Midbrain (tissue), 1 donor: ENCODE results near the gene CAMK1D.
"Not testable (repeated sequence)": the region's sequence is repeated elsewhere in the genome, so short reads cannot be mapped to it uniquely, and the experiment has no call there.

ENCODE experiments used
- DNase-seq: peaks from one replicate; lab custom pipeline; 2025; lab: John Stamatoyannopoulos, UW

CAMK1D gene

GRCh38 chr10:12699781-12700556 lies 350.6 kb downstream of the CAMK1D start:
- no peak for DNase-seq

- no peak for DNase-seq
These were observed 351.2 kb downstream of the CAMK1D start for GRCh38 chr10:12700557-12700874.

- no peak for DNase-seq
These were observed 352.3 kb downstream of the CAMK1D start for GRCh38 chr10:12701696-12702095.

GRCh38 chr10:12702215-12702770 lies 352.9 kb downstream of the CAMK1D start:
- no peak for DNase-seq

- DNase-seq, result no peak
These were observed 353.8 kb downstream of the CAMK1D start for GRCh38 chr10:12703126-12703525.

GRCh38 chr10:12703813-12704212 lies 354.5 kb downstream of the CAMK1D start:
- DNase-seq, result no peak

GRCh38 chr10:12704488-12704887 lies 355.1 kb downstream of the CAMK1D start:
- no peak for DNase-seq

- DNase-seq, result no peak
These were observed 356.6 kb downstream of the CAMK1D start for GRCh38 chr10:12705943-12706342.

- DNase-seq, result no peak
These were observed 358.3 kb downstream of the CAMK1D start for GRCh38 chr10:12707461-12708185.

GRCh38 chr10:12709000-12709401 lies 359.7 kb downstream of the CAMK1D start:
- DNase-seq, result no peak

- DNase-seq, result no peak
These were observed 360.2 kb downstream of the CAMK1D start for GRCh38 chr10:12709521-12709963.

- DNase-seq, result no peak
These were observed 360.8 kb downstream of the CAMK1D start for GRCh38 chr10:12710157-12710556.

- peak; percentile 74 for DNase-seq
These were observed 361.4 kb downstream of the CAMK1D start for GRCh38 chr10:12710594-12711349.

- DNase-seq, result no peak
These were observed 362.0 kb downstream of the CAMK1D start for GRCh38 chr10:12711350-12711708.

- no peak for DNase-seq
These were observed 363.1 kb downstream of the CAMK1D start for GRCh38 chr10:12712293-12712983.

GRCh38 chr10:12712984-12713316 lies 363.6 kb downstream of the CAMK1D start:
- DNase-seq, result not testable (repeated sequence)

GRCh38 chr10:12716042-12716441 lies 366.7 kb downstream of the CAMK1D start:
- no peak for DNase-seq

GRCh38 chr10:12717981-12718707 lies 368.8 kb downstream of the CAMK1D start:
- DNase-seq, result no peak

GRCh38 chr10:12719365-12719764 lies 370.0 kb downstream of the CAMK1D start:
- no peak for DNase-seq

- peak; percentile 7 for DNase-seq
These were observed 371.1 kb downstream of the CAMK1D start for GRCh38 chr10:12720217-12720981.

GRCh38 chr10:12721334-12721733 lies 372.0 kb downstream of the CAMK1D start:
- DNase-seq, result no peak
